GM13976 (cell line): ENCODE data around the gene LNPK.
A peak's percentile ranks its signal among the peaks of the same experiment; 100 is the strongest.
"Not testable (repeated sequence)": the region's sequence is repeated elsewhere in the genome, so short reads cannot be mapped to it uniquely, and the experiment has no call there.

ENCODE experiments used
- DNase-seq: peaks from one replicate; pipeline ENCODE4 v3.0.0; 2012; ENCODE audit warnings: low spot score
- CTCF ChIP-seq: IDR thresholded peaks from 2 replicates; pipeline ENCODE4 v1.5.1; 2012; ENCODE audit warnings: borderline replicate concordance, mild to moderate bottlenecking; ENCODE audit not compliant: insufficient read depth; ENCODE audit errors: extremely low read depth, missing control alignments, control extremely low read depth
- in situ Hi-C: fragments of 300-500 bp; cut with MboI; formaldehyde crosslinking; loops from one replicate; pipeline ENCODE4 v1.12.0; 2022; ENCODE audit warnings: low sequenced_read_pairs, mixed read lengths, inconsistent platforms; ENCODE audit not compliant: unreplicated experiment

Gene LNPK

DNA sequence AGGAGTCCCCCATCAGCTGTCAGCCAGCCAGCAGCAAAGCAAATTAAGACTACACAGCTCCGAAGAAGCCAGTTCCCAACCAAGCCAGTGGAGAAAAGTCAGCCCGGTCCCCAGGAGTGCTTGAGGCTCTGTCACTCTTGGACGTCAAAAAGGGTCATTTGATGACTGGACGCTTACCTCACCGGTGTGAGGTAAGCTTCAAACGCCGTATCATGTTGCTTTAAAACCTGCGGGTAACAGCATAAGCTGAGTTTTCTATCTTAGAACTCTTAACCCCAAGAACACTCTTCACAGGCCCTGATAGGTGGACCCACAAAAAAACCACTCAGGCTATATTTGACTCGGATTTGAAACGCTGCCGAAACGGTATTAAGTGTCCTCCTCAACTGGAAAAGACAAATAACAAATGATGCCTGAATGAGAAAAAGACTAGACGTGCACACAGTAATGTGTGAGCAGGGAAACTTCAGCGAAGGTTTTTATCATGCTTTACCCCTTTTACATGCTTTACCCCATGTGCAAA lies 682 bp upstream of the LNPK start:
- TF ChIP-seq CTCF: no peak
- DNase-seq: peak; percentile 26
- in situ Hi-C loops: no loop called here

- in situ Hi-C loops: no loop called here
- DNase-seq: peak; percentile 47
- TF ChIP-seq CTCF: no peak
Measured at GRCh38 chr2:176001281-176001915, 669 bp downstream of the LNPK start.

- no peak for DNase-seq
- no peak for TF ChIP-seq CTCF
- in situ Hi-C loops: no loop called here
Measured at GRCh38 chr2:175999283-175999819, 2.7 kb downstream of the LNPK start.

DNA sequence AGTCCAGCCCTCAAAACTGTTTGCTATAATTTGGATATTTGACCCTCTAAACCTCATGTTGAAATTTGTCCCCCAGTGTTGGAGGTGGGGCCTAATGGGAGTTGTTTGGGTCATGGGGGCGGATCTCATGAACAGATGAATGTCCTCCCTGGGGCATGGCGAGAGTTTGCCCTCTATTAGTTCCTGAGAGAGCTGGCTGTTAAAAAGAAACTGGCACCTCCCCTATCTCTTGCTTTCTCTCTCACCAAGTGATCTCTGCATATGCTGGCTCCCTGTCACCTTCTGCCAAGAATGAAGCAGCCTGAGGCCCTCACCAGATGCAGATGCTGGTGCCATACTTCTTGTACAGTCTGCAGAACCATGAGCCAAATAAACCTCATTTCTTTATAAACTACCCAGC lies 12.0 kb downstream of the LNPK start:
- no peak for DNase-seq
- in situ Hi-C loops: no loop called here
- TF ChIP-seq CTCF: no peak

GRCh38 chr2:175987126-175987525 lies 14.9 kb downstream of the LNPK start:
- in situ Hi-C loops, DNase-seq: not testable (repeated sequence)

- no peak for DNase-seq
- TF ChIP-seq CTCF: no peak
- in situ Hi-C loops: no loop called here
Measured at GRCh38 chr2:175984846-175985245, 17.2 kb downstream of the LNPK start.

- in situ Hi-C loops: no loop called here
- TF ChIP-seq CTCF: no peak
- DNase-seq: no peak
Measured at GRCh38 chr2:175981551-175981950, 20.5 kb downstream of the LNPK start.
